GM18861 (cell line): Measurements from ENCODE around the gene CMIP.
A peak's percentile ranks its signal among the peaks of the same experiment; 100 is the strongest.

ENCODE experiments used
- ATAC-seq: cut with Tn5 transposase; IDR thresholded peaks from one replicate; pipeline ENCODE4 v1.9.1; 2021; ENCODE audit not compliant: unreplicated experiment

CMIP gene

GRCh38 chr16:81615833-81616232 is 171.2 kb downstream of the CMIP start:
- no peak for ATAC-seq

GRCh38 chr16:81616321-81617020 is 171.9 kb downstream of the CMIP start:
- peak; percentile 81 for ATAC-seq

GRCh38 chr16:81617021-81617346 is 172.4 kb downstream of the CMIP start:
- no peak for ATAC-seq

- no peak for ATAC-seq
Observed at GRCh38 chr16:81618187-81618586, 173.6 kb downstream of the CMIP start.

- no peak for ATAC-seq
Observed at GRCh38 chr16:81618661-81619060, 174.1 kb downstream of the CMIP start.

GRCh38 chr16:81620029-81620428 is 175.4 kb downstream of the CMIP start:
- no peak for ATAC-seq

GRCh38 chr16:81620796-81621195 is 176.2 kb downstream of the CMIP start:
- ATAC-seq, result no peak

- no peak for ATAC-seq
Observed at GRCh38 chr16:81621496-81621895, 176.9 kb downstream of the CMIP start.

- ATAC-seq, result peak; percentile 43
Observed at GRCh38 chr16:81623365-81624102, 178.9 kb downstream of the CMIP start.

- ATAC-seq, result no peak
Observed at GRCh38 chr16:81624403-81624759, 179.8 kb downstream of the CMIP start.

GRCh38 chr16:81624760-81625543 is 180.3 kb downstream of the CMIP start:
- ATAC-seq, result no peak

- ATAC-seq, result peak; percentile 38
Observed at GRCh38 chr16:81625544-81626153, 181.0 kb downstream of the CMIP start.

GRCh38 chr16:81626181-81626674 is 181.6 kb downstream of the CMIP start:
- no peak for ATAC-seq

GRCh38 chr16:81627024-81627423 is 182.4 kb downstream of the CMIP start:
- ATAC-seq, result no peak

- no peak for ATAC-seq
Observed at GRCh38 chr16:81627729-81628244, 183.2 kb downstream of the CMIP start.

- ATAC-seq, result no peak
Observed at GRCh38 chr16:81629034-81629802, 184.6 kb downstream of the CMIP start.

GRCh38 chr16:81629896-81630634 is 185.5 kb downstream of the CMIP start:
- ATAC-seq, result no peak

GRCh38 chr16:81630635-81631031 is 186.0 kb downstream of the CMIP start:
- ATAC-seq, result no peak

- ATAC-seq, result no peak
Observed at GRCh38 chr16:81632392-81633146, 188.0 kb downstream of the CMIP start.
